HG02759 (cell line): ENCODE results near the gene KCNIP2.

Experiments
- ATAC-seq: cut with Tn5 transposase; IDR thresholded peaks from one replicate; pipeline ENCODE4 v1.9.1; 2021; ENCODE audit warnings: mild to moderate bottlenecking, moderate library complexity; ENCODE audit not compliant: unreplicated experiment

The KCNIP2 gene

DNA sequence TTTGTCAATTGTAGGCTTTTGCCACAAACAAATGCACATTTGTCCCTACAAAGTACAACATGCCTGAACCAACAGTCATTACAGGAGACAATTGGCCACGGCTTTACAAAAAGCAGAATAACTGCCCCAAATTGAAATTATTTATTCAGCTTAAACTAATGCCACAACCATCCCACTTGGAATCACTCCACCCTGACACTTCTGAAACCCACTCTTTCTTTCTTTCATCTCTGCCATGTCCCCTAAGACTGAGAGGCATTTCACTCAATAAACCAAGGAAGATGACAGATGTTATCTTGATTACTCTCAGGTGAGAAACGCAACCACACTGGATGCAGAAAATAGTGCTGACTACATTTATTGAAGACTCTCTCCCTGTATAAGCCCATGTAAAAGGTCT lies 57.8 kb downstream of the KCNIP2 start:
- ATAC-seq = no peak

DNA sequence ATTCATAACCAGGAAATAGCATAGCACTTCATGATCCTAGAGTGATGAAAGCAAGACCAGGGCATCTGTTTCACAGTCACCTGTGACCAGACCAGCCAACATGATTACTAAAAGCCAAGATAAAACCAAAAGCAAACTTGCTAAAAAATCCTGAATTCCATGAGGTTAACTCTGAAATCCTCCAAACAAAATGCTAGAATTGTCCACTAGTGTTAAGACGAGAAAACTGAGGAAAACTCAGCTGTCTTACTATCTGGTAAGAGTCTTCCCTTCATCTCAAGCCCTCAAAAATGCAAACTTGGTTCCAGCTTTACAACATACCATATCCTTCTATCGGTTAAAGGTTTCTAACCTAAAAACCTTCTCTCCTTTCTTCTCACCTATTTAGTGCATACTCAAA lies 59.0 kb downstream of the KCNIP2 start:
- no peak for ATAC-seq

DNA sequence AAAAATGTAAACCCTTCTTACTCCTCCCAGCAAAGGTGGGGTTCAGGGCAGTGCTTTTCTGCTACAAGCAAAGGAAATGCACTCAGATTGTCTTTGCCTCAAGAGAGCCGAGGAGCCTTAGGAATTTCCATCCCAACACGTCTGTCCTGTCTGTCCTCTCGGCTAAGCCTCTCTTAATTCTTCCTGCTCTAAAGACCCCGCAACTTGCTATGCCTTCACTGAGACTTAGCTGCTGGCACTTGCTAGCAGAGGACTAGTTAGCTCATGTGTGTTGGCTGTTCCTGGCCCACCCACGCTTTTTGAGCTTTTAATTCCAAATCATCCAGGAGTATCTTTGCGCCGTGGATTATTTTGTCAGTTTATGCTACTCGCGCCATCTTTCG lies 59.9 kb downstream of the KCNIP2 start:
- no peak for ATAC-seq

DNA sequence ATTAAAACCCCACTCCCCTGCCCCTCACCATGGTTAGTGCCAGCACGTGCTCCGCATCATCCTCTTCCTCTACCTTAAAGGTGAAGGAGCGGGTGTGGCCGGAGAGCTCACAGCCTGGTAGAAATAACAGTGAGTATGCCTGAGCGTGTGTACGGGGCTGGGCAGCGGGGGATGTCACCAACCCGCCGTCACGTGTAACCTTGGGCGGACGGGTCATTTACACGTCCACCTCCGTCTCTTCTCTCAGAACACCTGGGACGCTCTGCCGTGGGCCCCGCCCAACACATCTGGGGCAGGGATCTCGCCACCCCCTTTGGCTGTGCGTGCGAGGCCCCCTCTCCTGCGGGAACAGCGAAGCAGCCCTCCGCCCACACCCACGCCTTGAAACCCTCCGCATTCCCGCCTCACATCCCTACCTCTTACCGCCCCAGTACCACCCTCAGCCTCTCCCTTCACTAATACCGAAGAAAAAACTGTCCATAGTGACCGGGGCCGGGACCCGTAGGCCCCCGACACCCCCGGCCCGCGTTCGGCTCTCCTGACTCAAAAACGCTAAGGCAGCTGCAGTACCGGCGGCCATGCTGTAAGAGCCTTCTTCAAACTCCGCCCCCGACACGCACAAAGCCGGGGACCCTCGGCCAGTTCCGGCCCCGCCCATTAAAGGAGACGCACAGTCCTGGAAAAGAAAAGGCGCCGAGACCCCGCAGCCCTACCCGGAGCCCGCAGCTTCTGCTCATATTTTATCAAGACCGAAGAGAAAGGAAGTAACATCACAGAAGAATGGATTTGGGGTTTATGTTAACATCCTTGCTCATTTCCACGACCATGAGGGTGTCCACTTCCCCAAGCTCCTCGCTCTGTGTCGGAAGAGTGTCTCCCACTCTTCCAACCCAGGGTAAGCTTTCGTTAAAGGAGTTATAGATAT lies 60.5 kb downstream of the KCNIP2 start, which contains the start of gene NPM3:
Gene NPM3, minus strand, starts transcription at position 636 of the 925 bp plus-strand sequence. Its CDS starts 56 bp downstream, at position 580.
- peak; percentile 66 for ATAC-seq

DNA sequence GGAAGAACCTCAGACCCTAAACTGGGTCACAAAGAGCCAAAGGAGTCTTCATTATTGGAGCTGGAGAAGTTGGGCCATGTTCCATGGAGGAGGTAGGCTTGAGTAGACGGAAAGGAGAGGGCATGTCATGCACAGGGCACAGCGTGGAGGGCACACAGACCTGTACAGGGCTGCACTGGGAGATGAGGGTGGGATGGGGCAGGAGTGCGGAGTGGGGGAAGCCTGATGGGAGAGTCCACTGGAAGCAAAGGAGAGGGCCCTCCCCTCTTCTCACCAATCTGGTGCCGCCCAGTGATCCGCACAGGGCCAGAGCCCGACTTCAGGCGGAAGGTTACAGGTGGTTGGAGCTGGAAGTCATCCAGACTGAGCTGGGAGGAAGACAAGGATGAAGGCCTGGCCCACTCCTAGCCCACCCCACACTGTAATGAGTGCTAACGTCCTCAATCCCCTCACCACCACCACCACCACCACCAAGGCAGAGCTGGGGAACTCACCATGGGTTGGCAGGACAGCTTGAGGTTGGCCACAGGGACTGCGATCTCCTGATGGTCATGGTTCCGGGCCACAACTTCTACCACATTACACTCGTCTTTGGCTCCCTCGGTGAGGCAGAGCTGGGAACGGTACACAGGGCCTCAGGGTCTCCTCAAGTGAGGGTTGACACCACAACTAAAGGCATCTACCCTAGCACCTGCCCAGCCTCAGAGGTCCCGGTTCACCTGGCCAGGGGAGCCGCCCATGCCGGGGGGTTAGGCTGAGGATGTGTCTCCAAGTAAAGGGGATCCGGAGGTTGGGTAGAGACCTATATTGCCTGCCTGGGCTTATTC lies 61.4 kb downstream of the KCNIP2 start:
- ATAC-seq = no peak

DNA sequence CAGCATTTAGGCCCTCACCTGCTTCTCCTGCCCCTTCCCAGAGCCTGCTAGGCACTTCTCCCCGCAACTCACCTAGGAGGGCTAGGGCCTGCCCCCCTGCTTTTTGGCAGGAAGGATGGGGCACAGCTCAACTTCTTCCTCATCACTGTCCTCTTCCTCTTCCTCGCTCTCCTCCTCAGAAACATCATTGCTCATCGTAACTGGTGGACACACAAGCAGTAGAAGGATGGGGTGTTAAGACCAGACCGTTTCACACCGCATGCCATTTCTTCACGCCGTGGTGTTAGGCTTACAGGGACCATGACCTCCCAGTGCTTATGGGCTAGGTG lies 62.0 kb downstream of the KCNIP2 start:
- no peak for ATAC-seq

DNA sequence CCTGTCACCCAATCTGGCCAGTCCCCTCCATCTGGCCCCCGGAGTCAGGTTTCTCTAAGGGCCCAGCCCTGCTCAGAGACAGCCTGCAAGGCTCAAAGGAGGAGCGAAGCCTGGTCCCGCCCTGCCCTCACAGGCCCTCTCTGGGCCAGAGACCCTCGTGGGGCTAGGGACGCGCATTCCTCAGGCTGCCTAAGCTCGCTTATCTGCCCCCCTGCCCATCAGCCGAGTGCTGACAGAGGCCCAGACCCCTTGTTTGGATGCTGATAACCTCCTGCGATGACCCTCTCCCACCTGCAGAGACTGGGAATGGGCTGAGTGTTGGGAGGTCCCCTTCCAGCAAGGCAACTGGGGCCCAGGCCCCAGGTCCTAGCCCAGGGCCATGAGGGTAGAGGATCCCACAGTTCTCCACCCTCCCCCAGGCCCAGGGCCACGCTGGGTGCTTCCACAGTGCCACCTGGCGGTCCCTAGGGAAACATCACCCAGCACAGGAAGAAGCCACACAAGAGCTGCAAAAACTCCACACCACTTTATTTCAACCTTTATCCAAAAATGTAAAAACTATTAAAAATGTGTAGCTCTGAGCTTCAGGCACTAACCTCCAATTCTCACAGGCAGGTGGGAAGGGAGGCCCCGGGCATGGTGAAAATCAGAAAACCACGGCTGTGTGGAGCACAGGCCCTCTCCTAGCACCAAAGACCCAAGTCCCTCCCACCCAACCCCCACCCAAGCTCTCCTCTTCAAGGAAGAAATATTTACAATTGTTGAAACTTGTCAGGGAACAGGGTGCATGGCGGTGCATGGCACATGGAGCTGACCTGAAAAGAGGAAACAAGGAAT lies 62.6 kb downstream of the KCNIP2 start:
- no peak for ATAC-seq

DNA sequence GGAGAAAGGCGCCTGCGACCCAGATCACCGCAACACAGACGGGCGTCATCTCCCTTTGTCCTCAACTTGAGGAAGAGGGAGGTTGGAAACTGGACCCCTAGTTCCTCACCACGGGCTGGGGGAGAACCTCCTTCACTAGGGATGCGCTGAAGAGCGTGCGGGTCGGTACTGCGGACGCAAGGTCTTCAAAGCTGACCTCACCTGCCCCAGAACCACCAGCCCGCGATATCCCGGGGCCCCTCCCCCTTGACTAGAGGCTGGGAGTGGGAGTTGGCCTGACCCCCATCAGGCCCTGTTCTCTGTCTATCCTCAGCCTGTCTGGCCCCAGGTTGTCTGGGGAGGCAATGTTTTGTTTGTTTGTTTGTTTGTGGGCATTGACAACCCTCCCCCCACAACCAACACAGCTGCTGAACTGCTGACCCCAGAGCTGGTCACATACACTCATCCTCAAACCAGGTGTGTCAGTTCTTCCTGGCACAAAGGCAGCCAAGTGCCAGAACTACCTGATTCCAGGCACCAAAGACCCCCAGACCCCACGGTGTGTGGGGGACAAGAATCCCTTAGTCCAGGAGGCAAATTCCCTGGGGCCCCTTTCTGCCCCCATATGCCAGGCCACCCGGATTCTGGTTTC lies 63.3 kb downstream of the KCNIP2 start:
- no peak for ATAC-seq

DNA sequence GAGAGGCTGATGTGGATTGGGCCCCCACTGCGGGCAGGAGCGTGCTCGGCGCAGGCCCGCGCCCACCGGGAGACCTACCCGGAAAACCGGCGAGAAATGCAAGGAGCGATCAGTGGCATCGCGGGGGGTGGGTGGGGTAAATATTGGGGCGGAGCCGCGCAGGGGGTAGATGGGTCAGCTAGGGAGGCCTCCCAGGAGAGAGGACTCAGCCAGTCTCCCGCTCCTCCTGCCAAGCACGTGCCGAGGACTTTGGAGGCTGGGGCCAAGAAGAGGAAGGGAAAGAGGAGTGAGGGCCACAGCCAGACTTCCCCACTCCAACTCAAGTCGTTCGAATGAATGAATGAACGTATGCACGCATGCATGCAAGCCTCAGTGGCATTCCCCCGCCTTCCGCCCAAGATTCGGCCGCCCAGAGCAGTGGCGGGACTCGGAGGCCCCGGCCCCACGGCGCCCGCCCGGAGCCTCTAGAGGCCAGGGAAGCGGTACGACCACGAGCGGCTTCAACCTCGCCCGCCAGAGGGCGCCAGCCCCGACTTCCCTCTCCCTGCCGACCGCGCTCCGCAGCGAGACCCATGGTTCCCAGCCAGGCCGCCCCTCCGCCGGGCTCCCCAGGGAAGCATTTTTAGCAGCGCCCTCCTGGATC lies 63.9 kb downstream of the KCNIP2 start:
- peak; percentile 55 for ATAC-seq

DNA sequence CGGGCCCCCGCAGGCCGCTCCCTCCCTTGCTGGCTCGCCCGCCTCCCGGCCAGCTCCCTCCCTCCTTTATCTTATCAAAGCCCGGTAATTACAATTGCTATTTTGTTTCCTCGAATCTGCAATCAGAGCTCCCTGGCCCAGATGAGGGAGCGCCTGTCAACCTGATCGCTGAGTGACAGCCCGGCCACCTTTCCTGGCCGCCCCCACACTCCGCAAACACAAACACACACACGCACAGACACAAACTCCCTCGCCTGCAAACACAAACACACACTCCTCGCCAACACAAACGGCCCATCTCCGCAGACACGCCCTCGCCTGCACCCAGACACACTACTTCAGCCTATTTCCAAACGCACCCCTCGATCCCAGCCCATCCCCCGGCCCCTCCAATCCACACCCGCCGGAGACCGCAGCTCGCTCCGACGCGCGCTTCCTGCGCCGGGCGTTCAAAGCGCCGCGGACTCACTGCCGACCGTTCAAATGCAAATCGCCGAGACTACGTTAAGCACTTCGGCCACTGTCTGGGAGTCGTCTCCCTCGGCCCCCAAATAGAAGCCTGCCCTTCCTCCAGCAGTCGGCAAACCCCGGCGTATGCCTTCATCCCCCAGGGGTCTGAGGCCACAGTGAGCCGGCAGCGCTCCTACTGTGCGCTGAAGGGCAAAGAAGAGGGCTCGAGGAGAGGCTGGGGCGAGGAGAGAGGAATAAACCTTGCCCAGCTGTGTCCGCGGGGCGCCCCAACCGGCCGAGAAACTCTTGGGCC lies 64.6 kb downstream of the KCNIP2 start:
- ATAC-seq = no peak

DNA sequence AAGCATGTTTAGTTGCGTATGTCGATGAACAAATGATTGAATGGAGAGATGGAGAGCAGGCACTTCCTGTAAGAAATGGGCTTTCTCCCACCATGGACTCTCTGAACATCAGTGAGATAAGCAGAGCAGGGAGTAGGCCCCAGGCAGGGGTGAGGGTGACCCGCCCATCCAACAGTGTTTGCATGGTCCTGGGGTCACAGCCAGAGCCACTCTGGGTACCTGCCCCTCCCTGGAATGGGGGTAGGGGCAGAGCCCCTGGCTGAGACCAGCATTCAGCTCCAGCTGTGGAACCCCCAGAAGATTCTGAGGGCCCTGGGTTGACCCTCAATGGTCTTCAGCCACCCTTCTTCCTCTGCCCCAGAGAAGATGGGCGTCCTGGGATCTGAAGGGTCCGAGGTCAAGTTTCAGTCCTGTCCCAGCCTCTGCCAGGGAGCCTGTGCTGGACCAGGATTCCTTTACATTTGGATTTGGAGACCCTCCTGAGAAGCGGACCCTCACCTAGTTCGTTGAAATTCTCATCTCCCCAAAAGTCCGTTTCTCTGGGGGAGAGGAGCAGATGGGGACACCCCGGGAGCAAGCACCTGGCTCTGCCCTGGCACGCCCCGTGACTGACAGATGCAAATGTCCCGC lies 65.3 kb downstream of the KCNIP2 start:
- ATAC-seq = no peak

DNA sequence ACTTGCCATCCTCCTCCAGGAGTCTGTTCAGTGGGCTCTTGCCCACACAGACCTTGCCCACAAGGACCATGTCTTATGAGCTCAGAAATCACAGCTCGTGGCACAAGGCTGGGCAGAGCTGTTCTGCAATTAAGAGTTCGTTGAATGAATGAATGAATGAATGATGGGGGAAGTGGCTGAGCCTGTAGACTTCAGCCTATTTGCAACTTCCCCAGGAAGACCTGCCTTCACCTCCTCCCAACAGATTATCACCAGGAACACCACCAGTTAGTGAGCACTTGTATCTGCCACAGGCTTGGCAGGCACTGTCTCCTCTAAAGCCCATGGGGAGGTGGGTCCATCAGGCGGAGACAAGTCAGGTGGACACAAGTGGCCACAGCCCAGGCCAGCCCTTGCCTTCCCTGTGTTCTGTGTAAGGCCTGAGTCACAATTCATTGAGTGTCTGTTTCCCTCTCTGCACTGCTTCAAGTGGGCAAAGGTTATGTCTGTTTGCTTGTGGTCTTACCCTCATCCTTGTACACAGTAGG lies 65.9 kb downstream of the KCNIP2 start:
- ATAC-seq = no peak

DNA sequence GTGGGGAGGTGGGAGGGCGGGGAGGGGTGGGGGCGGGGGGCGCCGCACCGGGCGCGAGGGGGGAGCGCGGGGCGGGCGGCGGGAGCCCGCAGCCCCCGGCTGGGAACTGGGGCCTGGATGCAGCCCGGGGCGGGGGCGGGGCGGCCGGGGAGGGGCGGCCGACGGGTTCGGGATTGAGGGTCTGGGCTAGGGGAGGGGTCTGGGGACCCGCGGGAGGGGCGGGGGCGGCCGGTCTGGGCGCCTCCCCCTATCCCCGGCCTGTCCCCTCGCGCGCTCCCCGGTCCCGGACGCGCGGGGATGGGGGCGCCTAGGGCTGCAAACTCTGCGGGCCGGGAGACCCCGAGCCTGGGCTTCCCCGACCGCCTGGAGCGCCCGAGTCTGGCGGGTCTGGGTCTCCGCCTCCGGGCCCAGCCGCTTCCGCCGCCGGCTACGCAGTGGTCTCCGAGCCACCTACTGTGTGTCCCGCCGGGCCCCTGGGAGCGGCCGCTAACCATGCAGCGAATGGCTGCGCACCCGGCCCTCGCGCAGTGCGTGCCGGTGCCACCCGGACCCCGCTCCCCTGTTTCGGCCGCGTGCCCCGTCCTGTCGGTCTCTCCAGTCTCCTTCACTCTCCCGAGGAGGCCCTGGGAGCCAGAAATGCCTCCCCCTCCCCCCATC lies 67.3 kb downstream of the KCNIP2 start:
- no peak for ATAC-seq
